Liver (tissue), 9 donors: ENCODE results near the gene HOXC10. TPM values are rescaled to one million over a fixed set of nuclear protein-coding genes. Genes with fewer than 3 reads are reported as not detected.

ENCODE experiments used
- DNase-seq: peaks from one replicate; pipeline ENCODE4 v3.0.0-alpha.2; 2017; ENCODE audit warnings: low spot score
- H3K27ac ChIP-seq, 2 donors: one replicate each; pipeline ENCODE4 v1.7.0; 2013; ENCODE audit warnings: inconsistent platforms in 2 of 2, low read length in 2 of 2, control low read depth in 1 of 2, low read depth in 1 of 2, mild to moderate bottlenecking in 1 of 2
- H3K27me3 ChIP-seq, 4 donors: one replicate each; pipeline versions ENCODE4 v1.6.1 to v1.7.0; 2013; ENCODE audit warnings: low read length in 3 of 4, inconsistent platforms in 1 of 4, mild to moderate bottlenecking in 1 of 4, moderate library complexity in 1 of 4; ENCODE audit not compliant: control insufficient read depth in 4 of 4, insufficient read depth in 4 of 4
- H3K36me3 ChIP-seq, 4 donors: one replicate each; pipeline versions ENCODE4 v1.6.1 to v1.7.0; 2013; ENCODE audit warnings: low read length in 3 of 4, mild to moderate bottlenecking in 3 of 4, low read depth in 1 of 4, moderate library complexity in 1 of 4; ENCODE audit not compliant: control insufficient read depth in 4 of 4, insufficient read depth in 3 of 4
- H3K4me1 ChIP-seq, 4 donors: one replicate each; pipeline versions ENCODE4 v1.6.1 to v1.7.0; 2013; ENCODE audit warnings: low read length in 3 of 4, mild to moderate bottlenecking in 3 of 4, moderate library complexity in 1 of 4; ENCODE audit not compliant: control insufficient read depth in 4 of 4, insufficient read depth in 4 of 4
- H3K4me3 ChIP-seq, 3 donors: one replicate each; pipeline versions ENCODE4 v1.6.1 to v1.7.0; 2013; ENCODE audit warnings: low read length in 3 of 3, control low read depth in 1 of 3, low read depth in 1 of 3, mild to moderate bottlenecking in 1 of 3
- H3K9ac ChIP-seq, 2 donors: one replicate each; pipeline ENCODE4 v1.7.0; 2013; ENCODE audit warnings: low read length in 2 of 2, mild to moderate bottlenecking in 2 of 2, moderate library complexity in 2 of 2, control low read depth in 1 of 2, low read depth in 1 of 2
- H3K9me3 ChIP-seq, 4 donors: one replicate each; pipeline versions ENCODE4 v1.6.1 to v1.7.0; 2013; ENCODE audit warnings: low read length in 3 of 4; ENCODE audit not compliant: control insufficient read depth in 4 of 4
- ATF3 ChIP-seq: IDR thresholded peaks from 2 replicates; pipeline ENCODE4 v1.6.1; 2016; ENCODE audit warnings: antibody characterized with exemption
- EGR1 ChIP-seq, 2 donors: IDR thresholded peaks; 2 replicates each; pipeline ENCODE4 v1.6.1; 2016 to 2018; ENCODE audit warnings: antibody characterized with exemption in 2 of 2, low read depth in 2 of 2
- FOXA1 ChIP-seq: IDR thresholded peaks from 2 replicates; pipeline ENCODE4 v1.6.1; 2016; ENCODE audit warnings: antibody characterized with exemption
- FOXA2 ChIP-seq: IDR thresholded peaks from 2 replicates; pipeline ENCODE4 v1.6.1; 2016; ENCODE audit warnings: antibody characterized with exemption
- GABPA ChIP-seq, 2 donors: IDR thresholded peaks in 1 of 2; conservative IDR thresholded peaks in 1 of 2; 2 replicates each; pipeline ENCODE4 v1.6.1; 2016; ENCODE audit warnings: antibody characterized with exemption in 2 of 2, mild to moderate bottlenecking in 1 of 2, moderate library complexity in 1 of 2
- HNF4A ChIP-seq, 2 donors: conservative IDR thresholded peaks; 2 replicates each; pipeline ENCODE4 v1.6.1; 2016; ENCODE audit warnings: antibody characterized with exemption in 2 of 2, mild to moderate bottlenecking in 2 of 2
- HNF4G ChIP-seq: IDR thresholded peaks from 2 replicates; pipeline ENCODE4 v1.6.1; 2016; ENCODE audit warnings: antibody characterized with exemption
- JUND ChIP-seq, 2 donors: IDR thresholded peaks; 2 replicates each; pipeline ENCODE4 v1.6.1; 2016; ENCODE audit warnings: antibody characterized with exemption in 2 of 2
- NR2F2 ChIP-seq: IDR thresholded peaks from 2 replicates; pipeline ENCODE4 v1.6.1; 2016; ENCODE audit warnings: antibody characterized with exemption
- RAD21 ChIP-seq, 2 donors: IDR thresholded peaks; 2 replicates each; pipeline ENCODE4 v1.6.1; 2016; ENCODE audit warnings: antibody characterized with exemption in 2 of 2, mild to moderate bottlenecking in 2 of 2
- REST ChIP-seq: IDR thresholded peaks from 2 replicates; pipeline ENCODE4 v1.6.1; 2016; ENCODE audit warnings: antibody characterized with exemption, mild to moderate bottlenecking
- RXRA ChIP-seq, 2 donors: IDR thresholded peaks; 2 replicates each; pipeline ENCODE4 v1.6.1; 2017 to 2018; ENCODE audit warnings: antibody characterized with exemption in 2 of 2, mild to moderate bottlenecking in 1 of 2
- SP1 ChIP-seq: IDR thresholded peaks from 2 replicates; pipeline ENCODE4 v1.6.1; 2018; ENCODE audit warnings: antibody characterized with exemption, mild to moderate bottlenecking
- TAF1 ChIP-seq: conservative IDR thresholded peaks from 2 replicates; pipeline ENCODE4 v1.6.1; 2016; ENCODE audit warnings: antibody characterized with exemption, mild to moderate bottlenecking
- YY1 ChIP-seq: IDR thresholded peaks from 2 replicates; pipeline ENCODE4 v1.6.1; 2016; ENCODE audit warnings: antibody characterized with exemption, mild to moderate bottlenecking
- WGBS: extraction: QIAGEN DNeasy Blood & Tissue Kit; methylation state at CpG from one replicate; pipeline ENCODE4 v1.1.7; 2013; 5-methylcytosine and 5-hydroxymethylcytosine counted together
- polyA plus RNA-seq, 2 donors: library from polyadenylated mRNA; stranded (reverse) in 1 of 2; unstranded in 1 of 2; fragments of 200-250 nt in 1 of 2; fragments of >200 nt in 1 of 2; fragmentation: Nextera tagmentation in 1 of 2; extraction: Ambion mirVana in 1 of 2; gene quantifications; one replicate each; pipeline versions ENCODE4 v1.2.1 to v1.2.3, GENCODE V29; 2013 to 2015
- total RNA-seq, 2 donors: library from RNA; depleted of rRNA; stranded (reverse); fragments of >200 nt; gene quantifications; one replicate each; pipeline ENCODE4 v1.2.3, GENCODE V29; 2014
- TF ChIP-seq, protein P1 (sequence below): IDR thresholded peaks from 2 replicates; pipeline ENCODE4 v1.6.1; 2016; ENCODE audit warnings: antibody characterized with exemption
- TF ChIP-seq, protein P2 (sequence below): IDR thresholded peaks from 2 replicates; pipeline ENCODE4 v1.6.1; 2016; ENCODE audit warnings: antibody characterized with exemption
- TF ChIP-seq, protein P3 (sequence below): fragments of 150-350 bp; IDR thresholded peaks from 2 replicates; pipeline ENCODE4 v1.5.1; 2017; ENCODE audit warnings: improper control_type of control experiment, low read depth, low read length; ENCODE audit not compliant: missing input control
- donor health status: healthy.
- donor health status: healthy.
- donor health status: healthy.
- donor health status: healthy.
- donor health status: healthy.

Gene HOXC10
- total and polyA plus RNA-seq, 4 donors: not detected

DNA sequence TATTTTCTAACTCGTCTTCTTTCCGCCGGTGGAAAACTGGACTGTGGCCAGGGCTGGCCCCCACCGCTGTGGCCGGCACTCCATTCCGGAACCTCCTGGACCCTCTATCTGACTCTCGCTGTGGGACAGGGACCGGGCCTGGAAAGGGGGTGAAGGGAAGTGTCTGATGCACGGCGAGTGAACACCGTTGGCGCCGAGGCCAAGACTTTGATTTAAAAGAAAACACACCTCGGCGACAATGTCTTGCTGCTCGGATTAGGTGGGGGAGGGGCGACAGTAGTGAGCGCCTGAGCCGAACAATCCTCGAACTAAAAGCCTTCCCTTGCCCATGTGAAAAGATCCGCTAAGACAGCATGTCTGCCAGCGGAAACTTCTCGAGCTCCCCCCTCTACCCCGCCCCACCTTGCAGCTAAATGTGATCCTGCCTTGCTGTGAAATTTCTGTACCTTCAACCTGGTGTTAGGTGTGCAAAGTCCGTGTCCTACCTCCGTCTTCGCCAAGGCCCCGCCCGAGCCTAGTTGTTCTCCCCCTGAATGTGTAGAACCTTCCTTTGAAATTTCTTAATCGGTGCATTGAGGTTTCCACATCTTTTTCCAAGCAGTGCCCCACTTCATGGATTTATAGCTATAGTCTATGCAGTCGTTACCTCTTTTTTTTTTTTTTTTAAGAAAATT lies 9.3 kb upstream of the HOXC10 start:
- Histone ChIP-seq H3K9me3 (no peaks in the 10 kb centered on the region), H3K9ac (no peak overlapping the region), H3K36me3 (no peaks in the 10 kb centered on the region), H3K27ac (no peak overlapping the region), H3K4me3 (no peak overlapping the region), H3K4me1 (peaks cover 0 to 10% (median 4%) of the 10 kb centered on the region in 4 donors), H3K27me3 (peaks cover 5 to 42% (median 30%) of the 10 kb centered on the region in 4 donors)
- TF ChIP-seq, protein P1, sequence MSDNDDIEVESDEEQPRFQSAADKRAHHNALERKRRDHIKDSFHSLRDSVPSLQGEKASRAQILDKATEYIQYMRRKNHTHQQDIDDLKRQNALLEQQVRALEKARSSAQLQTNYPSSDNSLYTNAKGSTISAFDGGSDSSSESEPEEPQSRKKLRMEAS: no peak
- TF ChIP-seq, protein P2, sequence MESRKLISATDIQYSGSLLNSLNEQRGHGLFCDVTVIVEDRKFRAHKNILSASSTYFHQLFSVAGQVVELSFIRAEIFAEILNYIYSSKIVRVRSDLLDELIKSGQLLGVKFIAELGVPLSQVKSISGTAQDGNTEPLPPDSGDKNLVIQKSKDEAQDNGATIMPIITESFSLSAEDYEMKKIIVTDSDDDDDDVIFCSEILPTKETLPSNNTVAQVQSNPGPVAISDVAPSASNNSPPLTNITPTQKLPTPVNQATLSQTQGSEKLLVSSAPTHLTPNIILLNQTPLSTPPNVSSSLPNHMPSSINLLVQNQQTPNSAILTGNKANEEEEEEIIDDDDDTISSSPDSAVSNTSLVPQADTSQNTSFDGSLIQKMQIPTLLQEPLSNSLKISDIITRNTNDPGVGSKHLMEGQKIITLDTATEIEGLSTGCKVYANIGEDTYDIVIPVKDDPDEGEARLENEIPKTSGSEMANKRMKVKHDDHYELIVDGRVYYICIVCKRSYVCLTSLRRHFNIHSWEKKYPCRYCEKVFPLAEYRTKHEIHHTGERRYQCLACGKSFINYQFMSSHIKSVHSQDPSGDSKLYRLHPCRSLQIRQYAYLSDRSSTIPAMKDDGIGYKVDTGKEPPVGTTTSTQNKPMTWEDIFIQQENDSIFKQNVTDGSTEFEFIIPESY: no peak
- no peak for TF ChIP-seq GABPA (IDR thresholded peaks at IDR 0.05 in 1 of 2, conservative IDR thresholded peaks at IDR 0.05 in 1 of 2)
- TF ChIP-seq TAF1: no peak
- TF ChIP-seq, protein P3, sequence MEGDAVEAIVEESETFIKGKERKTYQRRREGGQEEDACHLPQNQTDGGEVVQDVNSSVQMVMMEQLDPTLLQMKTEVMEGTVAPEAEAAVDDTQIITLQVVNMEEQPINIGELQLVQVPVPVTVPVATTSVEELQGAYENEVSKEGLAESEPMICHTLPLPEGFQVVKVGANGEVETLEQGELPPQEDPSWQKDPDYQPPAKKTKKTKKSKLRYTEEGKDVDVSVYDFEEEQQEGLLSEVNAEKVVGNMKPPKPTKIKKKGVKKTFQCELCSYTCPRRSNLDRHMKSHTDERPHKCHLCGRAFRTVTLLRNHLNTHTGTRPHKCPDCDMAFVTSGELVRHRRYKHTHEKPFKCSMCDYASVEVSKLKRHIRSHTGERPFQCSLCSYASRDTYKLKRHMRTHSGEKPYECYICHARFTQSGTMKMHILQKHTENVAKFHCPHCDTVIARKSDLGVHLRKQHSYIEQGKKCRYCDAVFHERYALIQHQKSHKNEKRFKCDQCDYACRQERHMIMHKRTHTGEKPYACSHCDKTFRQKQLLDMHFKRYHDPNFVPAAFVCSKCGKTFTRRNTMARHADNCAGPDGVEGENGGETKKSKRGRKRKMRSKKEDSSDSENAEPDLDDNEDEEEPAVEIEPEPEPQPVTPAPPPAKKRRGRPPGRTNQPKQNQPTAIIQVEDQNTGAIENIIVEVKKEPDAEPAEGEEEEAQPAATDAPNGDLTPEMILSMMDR: no peak
- TF ChIP-seq RXRA (IDR thresholded peaks at IDR 0.05): no peak
- no peak for TF ChIP-seq FOXA2
- no peak for TF ChIP-seq HNF4G
- no peak for TF ChIP-seq EGR1 (IDR thresholded peaks at IDR 0.05; ENCODE audit: low read depth in 2 of 2)
- TF ChIP-seq HNF4A (conservative IDR thresholded peaks at IDR 0.05): no peak
- TF ChIP-seq RAD21 (IDR thresholded peaks at IDR 0.05): no peak
- TF ChIP-seq ATF3: no peak
- no peak for TF ChIP-seq JUND (IDR thresholded peaks at IDR 0.05)
- TF ChIP-seq YY1: no peak
- no peak for TF ChIP-seq REST
- no peak for TF ChIP-seq FOXA1
- no peak for TF ChIP-seq NR2F2
- TF ChIP-seq SP1: no peak
- 12% methylated on average over 31 of the region's 31 CpGs for WGBS
- no peak for DNase-seq
